Activated effector memory CD4-positive, alpha-beta T cell treated with Interleukin-2 at 50 U/mL for 16 hours (primary cell): Measurements from ENCODE around the gene EPB41L4B.

Experiments used
- DNase-seq: peaks from one replicate; pipeline ENCODE4 v3.0.0-alpha.2; 2020

Gene EPB41L4B

GRCh38 chr9:109269081-109269480 is 51.8 kb downstream of the EPB41L4B start:
- DNase-seq: no peak

- DNase-seq: no peak
Observed at GRCh38 chr9:109267555-109267954, 53.3 kb downstream of the EPB41L4B start.

GRCh38 chr9:109264877-109265587 is 55.8 kb downstream of the EPB41L4B start:
- no peak for DNase-seq

GRCh38 chr9:109263358-109263757 is 57.5 kb downstream of the EPB41L4B start:
- DNase-seq: no peak

GRCh38 chr9:109258481-109259302 is 62.2 kb downstream of the EPB41L4B start:
- DNase-seq: no peak

GRCh38 chr9:109256336-109256735 is 64.5 kb downstream of the EPB41L4B start:
- DNase-seq: no peak

- DNase-seq: no peak
Observed at GRCh38 chr9:109255394-109255793, 65.5 kb downstream of the EPB41L4B start.

GRCh38 chr9:109254317-109254716 is 66.5 kb downstream of the EPB41L4B start:
- DNase-seq: no peak

- no peak for DNase-seq
Observed at GRCh38 chr9:109253637-109254284, 67.1 kb downstream of the EPB41L4B start.

- no peak for DNase-seq
Observed at GRCh38 chr9:109253241-109253636, 67.6 kb downstream of the EPB41L4B start.

- DNase-seq: no peak
Observed at GRCh38 chr9:109252291-109252690, 68.6 kb downstream of the EPB41L4B start.

GRCh38 chr9:109251776-109252106 is 69.1 kb downstream of the EPB41L4B start:
- no peak for DNase-seq

- DNase-seq: no peak
Observed at GRCh38 chr9:109251080-109251775, 69.6 kb downstream of the EPB41L4B start.

GRCh38 chr9:109250771-109251079 is 70.1 kb downstream of the EPB41L4B start:
- no peak for DNase-seq

GRCh38 chr9:109250311-109250741 is 70.5 kb downstream of the EPB41L4B start:
- DNase-seq: no peak

GRCh38 chr9:109249615-109250014 is 71.2 kb downstream of the EPB41L4B start:
- no peak for DNase-seq

GRCh38 chr9:109248133-109248581 is 72.7 kb downstream of the EPB41L4B start:
- DNase-seq: no peak

- DNase-seq: no peak
Observed at GRCh38 chr9:109247228-109247627, 73.6 kb downstream of the EPB41L4B start.

GRCh38 chr9:109246533-109246932 is 74.3 kb downstream of the EPB41L4B start:
- DNase-seq: no peak

- no peak for DNase-seq
Observed at GRCh38 chr9:109245310-109245897, 75.5 kb downstream of the EPB41L4B start.

GRCh38 chr9:109244179-109245132 is 76.4 kb downstream of the EPB41L4B start:
- peak; percentile 38 for DNase-seq

GRCh38 chr9:109242741-109243140 is 78.1 kb downstream of the EPB41L4B start:
- DNase-seq: no peak
